ENCODE measurements around the gene EPS15.

DNA sequence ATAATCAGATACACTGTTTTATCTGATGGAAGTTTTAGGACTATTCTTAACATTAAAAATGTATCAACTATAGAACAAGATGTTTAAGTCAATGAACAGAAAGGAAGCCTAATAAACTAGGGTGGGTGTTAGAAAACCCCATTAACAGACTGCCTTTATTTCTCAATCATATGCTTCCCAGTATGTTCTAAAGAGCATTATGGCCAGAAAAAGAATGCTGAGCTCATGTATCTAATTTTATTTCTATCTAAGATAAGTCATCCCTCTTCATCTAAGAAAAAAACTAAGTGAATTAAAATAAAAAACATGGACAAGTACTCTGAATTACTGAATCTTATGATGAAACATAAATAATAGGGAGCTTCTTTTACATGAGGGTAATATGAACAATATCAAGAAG lies 102.2 kb downstream of the EPS15 start:
- TF ChIP-seq, protein P1, sequence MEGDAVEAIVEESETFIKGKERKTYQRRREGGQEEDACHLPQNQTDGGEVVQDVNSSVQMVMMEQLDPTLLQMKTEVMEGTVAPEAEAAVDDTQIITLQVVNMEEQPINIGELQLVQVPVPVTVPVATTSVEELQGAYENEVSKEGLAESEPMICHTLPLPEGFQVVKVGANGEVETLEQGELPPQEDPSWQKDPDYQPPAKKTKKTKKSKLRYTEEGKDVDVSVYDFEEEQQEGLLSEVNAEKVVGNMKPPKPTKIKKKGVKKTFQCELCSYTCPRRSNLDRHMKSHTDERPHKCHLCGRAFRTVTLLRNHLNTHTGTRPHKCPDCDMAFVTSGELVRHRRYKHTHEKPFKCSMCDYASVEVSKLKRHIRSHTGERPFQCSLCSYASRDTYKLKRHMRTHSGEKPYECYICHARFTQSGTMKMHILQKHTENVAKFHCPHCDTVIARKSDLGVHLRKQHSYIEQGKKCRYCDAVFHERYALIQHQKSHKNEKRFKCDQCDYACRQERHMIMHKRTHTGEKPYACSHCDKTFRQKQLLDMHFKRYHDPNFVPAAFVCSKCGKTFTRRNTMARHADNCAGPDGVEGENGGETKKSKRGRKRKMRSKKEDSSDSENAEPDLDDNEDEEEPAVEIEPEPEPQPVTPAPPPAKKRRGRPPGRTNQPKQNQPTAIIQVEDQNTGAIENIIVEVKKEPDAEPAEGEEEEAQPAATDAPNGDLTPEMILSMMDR (IDR thresholded peaks at IDR 0.05) = no peak
- TF ChIP-seq POLR2A (IDR thresholded peaks at IDR 0.05) = no peak
